T-helper 1 cell treated with Interleukin-12 subunit alpha and Interleukin-12 subunit beta and Interleukin-4 antibody, amounts not matched to agents 30 ng/mL and 1 ng/mL, for 36 hours (primary cell): ENCODE measurements around the gene PRCP. TPM values are rescaled to one million over a fixed set of nuclear protein-coding genes. Genes with fewer than 3 reads are reported as not detected.

Experiments
- intact Hi-C: fragments of 100-400 bp; cut with micrococcal nuclease; formaldehyde crosslinking; loops from one replicate; pipeline ENCODE4 v1.15.1; 2024
- total RNA-seq: library from RNA; stranded (reverse); gene quantifications from 2 replicates; pipeline ENCODE4 v1.2.3, GENCODE V29; 2022

The PRCP gene
- total RNA-seq, 1 donor from 2014 or later = 27.4 TPM

GRCh38 chr11:82791779-82792178 lies 108.5 kb downstream of the PRCP start:
- intact Hi-C loops = no loop called here

DNA sequence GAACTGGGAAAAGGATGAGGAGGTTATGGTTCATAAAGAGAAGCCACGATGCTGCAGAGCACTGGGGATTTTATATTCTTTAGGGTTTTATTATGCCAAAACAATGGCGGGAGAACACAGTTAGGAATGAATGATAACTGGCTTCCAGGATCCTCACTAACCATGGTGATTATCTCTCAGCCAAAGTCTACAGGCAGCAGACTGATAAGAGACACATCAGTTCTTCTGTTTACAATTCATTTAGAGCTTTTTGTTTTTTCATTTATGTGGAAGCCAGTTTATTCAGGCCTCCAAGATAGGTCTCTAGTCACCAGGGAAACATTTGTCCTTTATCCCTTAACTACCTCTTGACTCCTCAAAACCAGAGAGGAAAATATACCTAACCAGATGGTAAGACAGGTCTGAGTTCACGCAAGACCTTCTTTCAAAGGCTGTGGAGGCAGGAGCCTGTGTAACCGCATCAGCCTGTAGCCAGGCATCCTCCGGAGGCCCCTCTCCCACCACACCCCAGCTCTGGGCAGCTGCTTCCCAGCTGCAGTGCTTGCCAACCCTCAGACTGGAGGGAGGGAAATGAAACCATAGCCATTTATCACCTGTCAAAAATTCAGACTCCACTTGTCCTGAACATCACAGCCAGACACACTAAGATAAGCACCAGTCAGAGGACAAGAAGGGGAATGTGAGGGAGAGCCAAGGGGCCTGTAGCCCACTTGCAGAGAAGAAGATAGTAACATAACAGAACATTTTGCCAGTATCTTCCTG lies 109.3 kb downstream of the PRCP start:
- intact Hi-C loops = no loop called here

DNA sequence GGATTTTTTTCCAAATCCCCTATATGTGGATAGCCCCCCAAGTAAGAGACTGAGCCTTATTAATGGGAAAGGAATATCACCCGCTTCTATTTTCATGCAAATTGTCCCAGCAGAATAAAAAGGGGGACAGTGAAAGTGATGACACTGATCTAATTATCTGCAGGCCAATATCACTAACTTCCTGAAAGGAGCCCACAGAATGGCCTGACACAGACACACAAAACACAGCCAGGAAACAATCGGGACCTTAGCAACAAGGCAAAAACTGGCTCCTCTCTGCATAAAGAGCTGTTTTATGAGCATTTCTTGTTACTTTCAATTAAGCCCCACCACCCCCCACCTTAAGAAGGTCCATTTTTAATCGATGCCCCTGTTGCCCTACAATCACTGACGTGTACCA lies 112.2 kb downstream of the PRCP start:
- intact Hi-C loops = no loop called here

DNA sequence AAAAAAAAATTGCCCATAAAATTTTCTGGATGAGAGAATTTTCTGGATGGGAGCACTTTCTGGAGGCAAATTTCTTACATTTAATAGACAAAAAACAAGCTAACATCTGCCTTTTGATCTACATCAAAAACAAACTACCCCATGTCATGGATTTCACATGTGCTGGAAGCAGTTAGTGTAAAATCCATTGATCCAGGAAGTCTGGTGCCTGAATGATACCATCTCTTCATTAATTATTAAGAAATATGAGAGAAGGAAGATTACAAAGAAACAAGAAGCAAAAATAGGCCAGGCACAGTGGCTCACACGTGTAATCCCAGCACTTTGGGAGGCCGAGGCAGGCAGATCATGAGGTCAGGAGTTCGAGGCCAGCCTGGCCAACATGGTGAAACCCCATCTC lies 113.4 kb downstream of the PRCP start:
- intact Hi-C loops = no loop called here

GRCh38 chr11:82786001-82786400 lies 114.2 kb downstream of the PRCP start:
- intact Hi-C loops = no loop called here

- intact Hi-C loops = no loop called here
Observed at GRCh38 chr11:82782825-82783374, 117.3 kb downstream of the PRCP start.

GRCh38 chr11:82778776-82779175 lies 121.5 kb downstream of the PRCP start:
- intact Hi-C loops = no loop called here

DNA sequence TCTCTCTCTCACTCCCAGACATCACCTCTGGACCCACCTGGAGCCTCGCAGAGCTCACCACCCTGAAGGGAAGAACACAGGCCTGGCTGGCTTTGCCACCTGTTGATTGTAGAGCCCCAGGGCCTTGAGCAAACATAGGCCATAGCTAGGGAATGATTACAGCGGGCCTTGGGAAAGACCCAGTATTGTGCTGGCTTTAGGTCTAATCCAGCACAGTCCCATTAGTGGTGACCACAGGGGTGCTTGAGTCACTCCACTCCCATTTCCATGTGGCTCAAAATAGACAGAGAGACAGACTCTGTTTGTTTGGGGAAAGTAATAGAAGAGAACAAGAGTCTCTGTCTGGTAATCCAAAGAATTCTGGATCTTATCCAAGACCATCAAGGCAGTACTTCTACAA lies 123.9 kb downstream of the PRCP start:
- intact Hi-C loops = no loop called here

DNA sequence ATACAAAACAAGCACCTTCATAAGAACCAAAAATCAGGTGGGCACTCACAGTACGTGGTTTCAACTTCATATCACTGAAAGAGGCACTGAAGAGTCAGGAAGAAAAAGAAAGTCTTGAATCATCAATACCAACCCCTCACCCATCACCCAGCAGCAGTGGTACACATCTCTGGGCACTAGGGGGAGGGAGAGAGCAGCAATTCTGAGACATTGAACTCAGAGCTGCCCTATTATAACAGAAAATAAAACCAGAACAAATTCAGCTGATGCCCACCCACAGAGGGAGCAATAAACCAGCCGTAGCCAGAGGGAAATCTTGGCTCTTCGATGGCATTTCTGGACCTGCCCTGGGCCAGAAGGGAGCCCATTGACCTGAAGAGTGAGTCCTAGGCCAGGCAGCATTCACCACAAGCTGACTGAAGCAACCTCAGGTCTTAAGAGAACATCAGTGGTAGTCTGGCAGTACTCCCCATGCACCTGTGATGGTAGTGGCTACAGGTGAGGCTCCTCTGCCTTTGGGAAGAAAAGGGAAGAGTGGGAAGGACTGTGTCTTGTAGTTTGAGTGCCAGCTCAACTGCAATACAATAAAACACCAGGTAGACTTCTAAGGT lies 124.4 kb downstream of the PRCP start:
- intact Hi-C loops = loop anchor here (1.0 to 2.0 kb wide), 2 partner anchors 58 to 123 kb away; no protein-coding TSS in a partner anchor

- intact Hi-C loops = loop anchor here (1.0 to 2.0 kb wide), 2 partner anchors 57 to 124 kb away; no protein-coding TSS in a partner anchor
Observed at GRCh38 chr11:82775218-82775617, 125.0 kb downstream of the PRCP start.

Other genes with a start within 250 kb of the PRCP start
- gene FAM181B, start 166.6 kb downstream of the PRCP start, total RNA-seq = not detected in 2 replicates
- gene DDIAS, start 1.3 kb upstream of the PRCP start, total RNA-seq = 13.8 and 15.5 TPM in 2 replicates
- 7.2 and 9.0 TPM in 2 replicates for gene RAB30, start 171.5 kb upstream of the PRCP start, total RNA-seq